ENCODE measurements around the gene EEIG1. TPM values are rescaled to one million over a fixed set of nuclear protein-coding genes. Genes with fewer than 3 reads are reported as not detected.

Gene EEIG1
- total and polyA plus RNA-seq, 10 of the 15 experiments (the other 5 are each of a cell fraction or from before 2014, with no cell fraction given) = 1.2 to 75.9 (median 9.0) TPM

GRCh38 chr9:128015696-128016095 is 34.9 kb upstream of the EEIG1 start:
- Histone ChIP-seq H3K36me3 (ENCODE audit: control insufficient read depth in 2 of 2, insufficient read depth in 2 of 2, low read length in 1 of 2) (no peaks in the 10 kb centered on the region), H3K27me3 (replicated peaks in 1 of 2; ENCODE audit: control insufficient read depth in 2 of 2, insufficient read depth in 2 of 2, low read length in 1 of 2) (no peaks in the 10 kb centered on the region; a peak in 1 of 4 replicates), H3K9ac (ENCODE audit: control insufficient read depth, insufficient read depth, low read length) (no peak overlapping the region), H3K9me3 (replicated peaks; ENCODE audit: control insufficient read depth, insufficient read depth, low read length) (no peaks in the 10 kb centered on the region), H3K4me2 (ENCODE audit: control insufficient read depth, insufficient read depth) (no peak overlapping the region), H2AFZ (ENCODE audit: control insufficient read depth, low read depth, low read length) (no peak overlapping the region), H3K4me1 (ENCODE audit: control insufficient read depth, insufficient read depth, low read length) (peaks cover 4% of the 10 kb centered on the region; the same call in 1 of the 2 replicates), H3K27ac (ENCODE audit: control insufficient read depth, insufficient read depth) (no peak overlapping the region), H4K20me1 (ENCODE audit: control insufficient read depth, insufficient read depth) (no peaks in the 10 kb centered on the region), H3K79me2 (ENCODE audit: control insufficient read depth, insufficient read depth, low read length) (no peaks in the 10 kb centered on the region), H3K4me3 (no peak overlapping the region)
- WGBS (ENCODE audit: insufficient coverage, insufficient replicate concordance, low lambda C conversion rate, missing lambda C conversion rate) = 72% methylated on average over 5 of the region's 5 CpGs
- ChIA-PET POLR2A (interaction anchor here (0.6 kb wide), 1 partner anchor 37 kb away, joined by 3 read pairs; no protein-coding TSS in a partner anchor), CTCF (interaction anchor here (0.7 to 1.5 kb wide), 3 partner anchors 17 to 61 kb away, joined by 3 to 6 read pairs (median 5); no protein-coding TSS in a partner anchor), SMC1A (ENCODE audit: uncharacterized antibody, unreplicated experiment) (interaction anchor here (2.0 kb wide), 1 partner anchor 11 kb away, joined by 7 read pairs; no protein-coding TSS in a partner anchor), RAD21 (ENCODE audit: unreplicated experiment) (no interaction called here)
- in situ Hi-C loops (cut with MboI) (no loop called here), intact Hi-C loops (cut with micrococcal nuclease; ENCODE audit: unreplicated experiment) (no loop called here)
- no TSS peak for BruUV-seq (replicated peaks)
- DNase-seq (ENCODE audit: low read depth, low spot score) (no peak), FAIRE-seq (no peak), ATAC-seq (no peak)
- TF ChIP-seq EGR1 (IDR thresholded peaks at IDR 0.05; ENCODE audit: borderline replicate concordance in 1 of 2, low read depth in 2 of 2, low read length in 2 of 2) (no peak), RBBP5 (conservative IDR thresholded peaks at IDR 0.05) (no peak), SUPT20H (IDR thresholded peaks at IDR 0.05; ENCODE audit: borderline replicate concordance, control insufficient read depth, low read depth, low read length) (no peak), RUNX3 (IDR thresholded peaks at IDR 0.05; ENCODE audit: low read length) (no peak), ZZZ3 (IDR thresholded peaks at IDR 0.05; ENCODE audit: control insufficient read depth, insufficient read length, low read depth) (no peak), MLLT1 (IDR thresholded peaks at IDR 0.05) (no peak), KLF5 (IDR thresholded peaks at IDR 0.05; ENCODE audit: partially characterized antibody) (no peak), MYC (IDR thresholded peaks at IDR 0.05; ENCODE audit: insufficient read depth, insufficient read length, insufficient replicate concordance, low read length, severe bottlenecking) (no peak), NKRF (conservative IDR thresholded peaks at IDR 0.05) (no peak)
